Activated CD4-positive, alpha-beta T cell treated with anti-CD3 and anti-CD28 coated beads for 24 hours (primary cell): ENCODE data around the gene TEKT5.
"Not testable (repeated sequence)": the region's sequence is repeated elsewhere in the genome, so short reads cannot be mapped to it uniquely, and the experiment has no call there.

Experiments used
- DNase-seq, 2 donors: peaks; one replicate each; pipeline ENCODE4 v3.0.0-alpha.2; 2020; ENCODE audit warnings: low read depth in 2 of 2

Gene TEKT5

DNA sequence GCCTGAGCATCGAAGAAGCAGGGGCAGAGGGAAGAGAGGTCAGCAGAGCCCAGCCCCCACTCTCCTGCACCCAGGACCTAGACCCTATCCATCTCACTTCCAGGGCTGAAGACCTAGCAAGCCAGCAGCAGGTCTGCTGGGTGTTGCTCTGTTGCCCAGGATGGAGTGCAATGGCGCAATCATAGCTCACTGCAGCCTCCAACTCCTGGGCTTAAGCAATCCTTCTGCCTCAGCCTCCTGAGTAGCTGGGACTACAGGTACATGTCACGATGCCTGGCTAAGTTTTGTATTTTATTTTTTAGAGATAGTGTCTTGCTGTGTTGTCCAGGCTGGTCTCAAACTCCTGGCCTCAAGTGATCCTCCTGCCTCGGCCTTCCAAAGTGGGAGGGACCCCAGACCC is 61.3 kb downstream of the TEKT5 start:
- not testable (repeated sequence) for DNase-seq

DNA sequence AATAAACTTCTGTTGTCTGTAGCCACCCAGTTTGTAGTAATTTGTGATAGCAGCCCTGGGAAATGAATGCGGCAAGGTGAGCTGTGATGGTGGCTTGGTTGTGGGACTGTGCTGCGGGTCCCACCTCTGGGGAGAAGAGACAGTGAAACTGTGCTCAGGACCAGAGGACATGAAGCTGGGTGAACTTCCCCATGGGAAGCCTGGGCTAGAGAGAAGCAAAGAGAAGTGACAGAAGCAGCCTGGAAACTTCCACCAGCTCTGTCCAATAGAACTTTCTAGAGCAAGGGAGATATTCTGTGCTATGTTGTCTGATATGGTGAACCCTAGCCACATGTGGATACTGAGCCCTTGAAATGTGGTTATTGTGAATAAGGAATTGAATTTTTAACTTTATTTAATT is 62.8 kb downstream of the TEKT5 start:
- no peak for DNase-seq

DNA sequence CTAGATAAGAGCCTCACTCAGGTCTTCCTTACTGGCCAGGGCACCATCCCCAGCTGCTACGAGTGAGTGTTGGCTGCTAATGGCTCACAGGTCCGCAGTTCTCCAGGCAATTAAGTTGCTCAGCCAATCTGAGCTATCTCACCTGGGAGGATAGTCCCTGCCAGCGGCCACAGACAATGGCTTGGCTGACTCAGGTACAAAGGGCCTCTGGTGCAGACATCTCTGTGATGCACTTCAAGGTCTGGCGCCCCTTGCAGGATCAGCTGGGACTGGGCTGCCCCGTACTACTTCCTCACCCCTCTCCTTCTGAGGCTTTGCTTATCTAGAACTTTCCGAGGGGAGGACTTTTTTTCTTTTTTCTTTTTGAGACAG is 65.2 kb downstream of the TEKT5 start:
- DNase-seq: no peak

DNA sequence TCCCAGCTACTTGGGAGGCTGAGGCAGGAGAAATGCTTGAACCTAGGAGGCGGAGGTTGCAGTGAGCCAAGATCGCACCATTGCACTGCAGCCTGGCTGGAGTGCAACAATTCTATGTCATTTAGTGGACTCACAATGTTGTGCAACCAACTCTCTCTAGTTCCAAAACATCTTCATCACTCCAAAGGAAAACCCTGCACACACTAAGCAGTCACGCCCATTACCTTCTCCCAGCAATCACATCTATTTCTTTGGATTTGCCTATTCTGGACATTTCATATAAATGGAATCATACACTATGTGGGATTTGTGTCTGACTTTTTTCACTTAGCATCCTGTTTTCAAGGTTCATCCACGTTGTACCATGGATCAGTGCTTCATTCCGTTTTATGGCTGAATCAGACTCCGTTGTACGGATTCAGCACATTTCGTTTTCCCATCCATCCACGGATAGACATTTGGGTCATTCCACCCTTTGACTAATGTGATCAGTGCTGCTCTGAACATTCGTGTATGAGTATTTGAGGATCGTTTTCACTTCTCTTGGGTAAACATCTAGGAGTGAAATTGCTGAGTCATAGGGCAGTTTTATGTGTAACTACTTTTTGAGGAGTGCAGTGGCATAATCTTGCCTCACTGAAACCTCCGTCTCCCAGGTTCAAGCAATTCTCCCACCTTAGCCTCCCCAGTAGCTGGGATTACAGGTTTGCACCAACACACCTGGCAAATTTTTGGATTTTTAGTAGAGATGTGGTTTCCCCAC is 69.0 kb downstream of the TEKT5 start:
- no peak for DNase-seq

DNA sequence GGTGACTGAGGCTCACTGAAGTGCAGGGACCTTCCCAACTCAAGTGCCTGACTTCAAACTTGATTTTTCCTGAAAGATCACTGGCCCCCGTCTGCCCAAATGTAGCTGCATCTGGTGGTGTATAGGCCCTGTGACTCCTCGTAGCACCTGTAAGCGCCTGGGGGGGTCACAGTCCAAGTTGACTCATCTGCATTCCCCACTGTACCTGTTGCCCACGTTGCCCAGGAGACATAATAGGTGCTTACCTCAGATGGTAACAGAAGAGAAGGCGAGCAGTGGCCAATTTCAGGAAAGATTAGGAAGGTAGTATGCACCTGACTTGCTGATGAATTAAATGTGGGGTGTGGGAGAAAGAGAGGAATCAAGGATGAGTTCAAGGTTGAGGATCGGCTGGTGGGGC is 70.2 kb downstream of the TEKT5 start:
- DNase-seq: no peak

DNA sequence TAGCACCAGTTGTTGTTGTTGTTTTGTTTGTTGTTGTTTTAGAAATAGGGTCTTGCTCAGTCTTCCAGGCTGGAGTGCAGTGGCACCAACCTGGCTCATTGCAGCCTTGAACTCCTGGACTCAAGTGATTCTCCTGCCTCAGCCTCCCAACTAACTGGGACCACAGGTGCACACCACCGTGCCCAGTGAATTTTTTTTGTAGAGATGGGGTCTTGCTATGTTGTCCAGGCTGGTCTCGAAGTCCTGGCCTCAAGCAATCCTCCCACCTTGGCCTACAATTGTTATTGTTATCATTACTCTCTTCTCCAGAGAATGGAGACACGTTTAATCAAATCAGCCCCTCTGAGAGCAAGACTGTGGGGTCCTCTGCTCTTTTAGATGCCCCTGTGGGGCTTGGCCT is 71.7 kb downstream of the TEKT5 start:
- DNase-seq: no peak

DNA sequence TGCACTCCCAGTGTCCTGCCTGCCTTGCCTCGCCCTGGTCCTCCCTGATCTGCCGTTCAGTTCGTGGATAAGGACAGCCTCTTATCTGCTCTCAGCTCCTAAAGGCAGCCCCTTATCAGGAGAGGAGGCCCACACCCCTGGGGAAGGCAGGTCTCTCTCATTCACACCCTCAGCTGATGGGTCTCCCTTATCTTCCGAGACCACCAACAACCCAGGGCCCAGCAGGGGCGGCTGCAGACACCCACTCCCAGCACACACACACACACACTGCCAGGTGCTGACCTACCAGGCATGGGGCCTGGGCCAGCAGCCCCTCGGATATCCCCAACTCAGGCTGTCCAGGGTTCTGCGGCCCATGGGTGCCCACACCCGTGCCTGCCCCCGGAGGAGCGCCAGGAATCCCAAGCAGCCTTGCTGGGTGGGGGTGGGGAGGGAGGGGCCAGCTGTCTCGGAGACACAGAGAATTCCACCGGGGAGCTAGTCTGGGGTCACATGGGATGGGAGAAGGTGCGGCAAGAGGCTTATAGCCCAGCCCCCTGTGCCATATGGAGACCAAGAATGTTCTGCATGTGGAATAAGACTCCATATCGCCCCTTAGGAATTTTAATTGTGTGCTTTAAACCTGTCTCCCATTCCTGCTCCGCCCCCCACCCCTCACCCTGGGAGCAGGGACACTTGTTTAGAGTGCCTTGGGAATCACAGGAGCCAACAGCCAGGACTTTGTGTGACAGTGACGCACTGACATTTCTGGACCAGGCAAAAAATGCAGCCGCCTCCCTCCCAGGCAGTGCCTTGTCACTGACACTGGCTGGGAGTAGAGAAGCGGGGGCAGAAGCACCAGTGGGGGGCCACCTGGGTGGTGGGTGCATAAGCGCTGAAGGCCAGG is 72.5 kb downstream of the TEKT5 start:
- DNase-seq: no peak

DNA sequence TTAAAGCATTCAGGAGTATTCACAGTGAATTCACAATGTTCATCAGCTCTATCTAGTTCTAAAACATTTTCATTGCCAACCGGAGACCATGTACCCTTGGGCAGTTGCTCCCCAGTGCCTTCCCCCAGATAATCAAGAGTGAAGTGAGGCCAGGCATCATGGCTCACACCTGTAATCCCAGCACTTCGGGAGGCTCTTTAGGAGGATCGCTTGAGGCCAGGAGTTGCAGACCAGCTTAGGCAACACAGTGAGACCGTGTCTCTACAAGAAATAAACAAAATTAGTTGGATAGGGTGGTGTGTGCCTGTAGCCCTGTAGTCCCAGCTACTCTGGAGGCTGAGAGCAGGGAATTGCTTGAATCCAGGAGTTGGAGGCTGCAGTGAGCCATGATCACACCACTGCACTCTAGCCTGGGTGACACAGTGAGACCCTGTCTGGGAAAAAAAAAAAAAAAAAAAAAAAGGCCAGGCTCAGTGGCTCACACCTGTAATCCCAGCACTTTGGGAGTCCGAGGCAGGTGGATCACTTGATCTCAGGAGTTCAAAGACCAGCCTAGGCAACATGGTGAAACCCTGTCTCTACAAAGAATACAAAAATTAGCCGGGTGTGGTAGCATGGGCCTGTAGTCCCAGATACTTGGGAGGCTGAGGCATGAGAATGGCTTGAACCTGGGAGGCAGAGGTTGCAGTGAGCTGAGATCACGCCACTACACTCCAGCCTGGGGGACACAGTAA is 73.3 kb downstream of the TEKT5 start:
- DNase-seq: not testable (repeated sequence)

DNA sequence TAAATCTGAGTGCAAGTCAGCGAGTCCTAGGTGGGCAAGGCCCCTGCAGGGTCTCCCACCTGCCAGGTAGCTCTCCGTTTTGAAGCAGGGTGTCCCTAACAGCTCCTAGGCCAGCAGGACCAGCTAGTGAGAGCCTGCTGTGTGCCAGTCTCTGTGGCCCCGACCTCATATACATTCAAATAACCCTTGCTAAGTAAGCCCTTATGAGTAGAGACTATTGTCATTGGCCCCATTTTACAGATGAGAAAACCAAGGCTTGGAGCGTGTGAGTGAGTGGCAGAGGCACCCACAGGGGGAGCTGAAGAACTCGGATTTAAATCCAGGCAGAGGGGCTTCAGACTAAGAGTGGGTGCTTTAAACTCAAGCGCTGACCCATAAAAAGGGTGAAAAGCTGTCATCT is 74.6 kb downstream of the TEKT5 start:
- no peak for DNase-seq

DNA sequence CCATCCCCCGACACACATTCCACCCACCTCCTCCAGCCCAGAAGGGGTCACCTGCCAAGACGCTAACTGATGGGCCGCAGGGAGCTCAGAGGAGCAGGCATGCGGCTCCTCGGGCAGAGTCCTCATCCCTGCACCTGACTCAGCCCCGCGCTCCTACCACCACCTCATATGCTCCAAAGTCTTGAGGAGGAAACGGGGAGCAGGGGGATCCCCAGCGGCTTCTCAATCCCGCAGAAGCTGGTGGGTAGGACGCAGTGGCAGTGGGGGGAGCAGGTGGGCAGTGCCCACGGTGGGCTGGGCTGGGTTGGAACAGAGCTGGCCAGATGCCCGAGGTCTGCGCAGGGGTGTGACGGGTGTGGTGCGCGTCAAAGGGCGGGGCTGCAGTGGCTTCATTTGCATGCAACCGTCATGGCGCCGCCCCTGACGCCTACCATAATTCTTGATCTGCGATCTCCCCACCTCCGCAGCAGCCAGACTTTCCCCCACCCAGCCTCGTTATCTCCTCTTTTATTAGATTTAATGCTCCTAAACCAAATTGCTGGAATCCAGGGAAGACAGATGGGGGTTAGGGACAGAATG is 75.4 kb downstream of the TEKT5 start:
- DNase-seq: peak in 1 of 2 donors; percentile 10

DNA sequence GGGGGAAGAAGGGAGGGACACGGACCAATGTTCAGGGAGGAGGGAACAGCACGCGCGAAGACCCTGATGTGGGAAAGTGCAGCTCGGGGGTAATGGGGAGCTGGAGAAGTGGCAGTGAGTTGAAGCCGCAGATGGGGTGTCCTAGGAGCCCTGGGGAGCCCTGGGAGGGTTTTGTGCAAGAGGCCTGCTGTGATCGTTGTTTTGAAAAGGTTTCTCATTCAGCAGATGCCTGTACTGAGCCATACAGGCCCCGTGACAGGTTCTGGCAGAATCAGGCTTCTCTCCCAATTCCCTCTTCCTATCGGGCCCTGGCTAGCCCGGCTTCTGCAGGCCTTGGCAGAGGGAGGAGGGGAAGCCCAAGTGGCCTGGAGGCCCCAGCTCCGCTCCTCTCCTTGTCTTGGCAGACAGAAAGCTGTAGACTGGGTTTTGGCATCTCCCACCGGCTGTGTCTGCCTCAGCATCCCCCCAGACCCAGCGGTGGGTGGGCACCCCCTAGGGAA is 76.0 kb downstream of the TEKT5 start:
- no peak for DNase-seq

DNA sequence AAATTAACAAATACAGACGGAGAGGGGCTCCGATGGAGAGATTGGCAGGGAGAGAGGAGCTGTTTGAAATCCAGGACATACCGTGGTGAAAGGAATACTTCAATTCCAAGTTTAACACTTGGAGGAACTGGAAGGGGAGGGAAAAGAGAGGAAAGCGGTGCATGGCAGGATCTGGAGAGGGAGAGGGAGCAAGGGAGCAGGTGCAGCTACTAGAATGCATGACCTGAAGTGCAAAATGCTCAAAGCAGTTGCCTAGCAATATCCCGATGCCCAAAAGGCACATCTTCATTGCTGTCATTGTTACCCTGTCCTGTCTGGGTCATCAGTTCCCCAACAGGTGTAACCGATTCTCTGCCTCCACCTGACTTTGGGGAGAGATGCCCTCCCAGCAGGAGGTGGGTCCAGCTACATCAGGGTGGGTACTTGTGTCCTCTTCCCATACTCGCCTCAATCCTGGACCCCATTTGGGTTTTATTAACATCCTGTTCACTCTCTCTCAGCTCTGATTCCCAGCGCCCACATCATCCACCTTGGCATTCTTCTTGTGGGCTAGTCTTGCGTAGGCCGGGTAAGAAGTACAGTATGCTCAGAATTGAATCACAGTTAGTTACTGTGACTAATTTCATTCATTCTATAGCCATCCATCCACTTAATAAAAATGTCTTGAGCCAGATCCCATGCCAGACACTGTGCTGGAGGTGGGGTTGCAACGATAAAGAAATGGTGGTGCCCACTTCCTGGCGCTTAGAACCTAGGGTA is 76.9 kb downstream of the TEKT5 start:
- no peak for DNase-seq

DNA sequence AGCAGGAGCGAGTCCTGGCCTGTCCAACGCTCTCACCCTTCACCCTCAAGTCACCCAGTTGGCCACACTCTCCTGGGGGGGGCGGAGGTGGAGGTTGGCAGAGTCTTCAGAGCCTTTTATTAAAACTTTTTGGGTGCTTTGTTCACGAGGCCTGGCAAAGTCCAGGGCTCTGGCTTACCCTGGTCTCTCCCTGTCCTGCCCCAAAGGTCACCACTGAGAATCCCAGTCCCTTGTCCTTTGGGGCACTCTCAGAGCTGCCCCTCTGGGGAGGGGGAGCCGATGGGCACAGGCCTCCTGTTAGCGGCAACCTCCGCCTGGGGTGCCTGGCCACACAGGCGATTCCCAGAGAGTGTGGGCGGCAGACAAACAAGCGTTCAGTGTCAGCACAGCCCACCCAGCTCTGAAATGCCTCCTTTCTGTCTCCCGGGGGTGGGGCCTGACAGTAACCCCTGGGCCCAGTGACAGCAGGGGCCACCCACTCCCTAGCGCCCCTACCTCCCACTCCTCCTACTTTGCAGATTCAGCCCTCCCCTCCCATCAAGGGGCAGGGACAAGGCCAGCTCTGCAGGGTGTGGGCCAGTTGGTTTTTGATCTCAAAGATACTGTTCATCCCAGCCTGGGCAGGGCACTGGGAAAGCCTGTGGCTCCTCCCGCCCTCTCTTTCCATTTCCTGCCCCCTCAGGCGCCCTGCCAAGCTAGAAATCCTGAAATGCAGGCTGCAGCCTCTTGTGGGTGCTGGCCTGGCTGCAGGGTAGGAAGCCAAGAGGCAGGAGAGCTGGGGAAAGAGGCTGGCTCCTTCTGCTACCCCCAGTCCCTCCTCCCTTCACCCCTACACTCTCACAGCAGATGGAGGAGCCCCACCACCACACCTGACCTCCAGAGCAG is 77.7 kb downstream of the TEKT5 start:
- no peak for DNase-seq

DNA sequence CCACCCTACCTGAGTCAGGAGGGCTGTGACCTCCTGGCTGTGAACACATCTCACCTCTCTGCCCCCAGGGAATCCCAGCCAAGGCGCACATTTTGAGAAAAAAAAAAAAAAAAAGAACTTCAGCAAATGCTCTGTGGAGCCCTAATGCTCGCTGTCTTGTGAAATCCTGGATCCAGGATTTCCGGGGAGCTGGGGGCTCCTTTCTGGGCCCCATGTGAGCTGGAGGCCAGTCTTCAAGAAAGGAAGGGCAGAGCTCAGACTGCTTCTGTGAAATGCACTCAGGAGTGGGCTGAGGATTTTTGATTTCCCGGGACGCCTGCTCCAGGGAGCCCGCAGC is 78.3 kb downstream of the TEKT5 start:
- DNase-seq: no peak

DNA sequence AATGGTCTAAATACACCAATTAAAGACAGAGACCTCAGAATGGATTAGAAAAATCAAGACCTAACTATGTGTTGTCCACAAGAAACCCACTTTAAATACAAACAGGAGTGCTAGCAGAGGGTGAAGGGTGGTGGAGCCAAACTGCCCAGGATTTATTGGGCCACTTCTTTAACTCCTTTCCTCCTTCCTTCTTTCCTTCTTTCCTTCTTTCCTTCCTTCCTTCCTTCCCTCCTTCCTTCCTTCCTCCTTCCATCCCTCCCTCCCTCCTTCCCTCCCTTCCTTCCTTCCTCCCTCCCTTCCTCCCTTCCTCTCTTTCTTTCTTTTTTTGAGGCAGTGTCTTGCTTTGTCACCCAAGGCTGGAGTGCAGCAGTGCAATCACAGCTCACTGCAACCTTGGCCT is 80.0 kb downstream of the TEKT5 start:
- DNase-seq: no peak

DNA sequence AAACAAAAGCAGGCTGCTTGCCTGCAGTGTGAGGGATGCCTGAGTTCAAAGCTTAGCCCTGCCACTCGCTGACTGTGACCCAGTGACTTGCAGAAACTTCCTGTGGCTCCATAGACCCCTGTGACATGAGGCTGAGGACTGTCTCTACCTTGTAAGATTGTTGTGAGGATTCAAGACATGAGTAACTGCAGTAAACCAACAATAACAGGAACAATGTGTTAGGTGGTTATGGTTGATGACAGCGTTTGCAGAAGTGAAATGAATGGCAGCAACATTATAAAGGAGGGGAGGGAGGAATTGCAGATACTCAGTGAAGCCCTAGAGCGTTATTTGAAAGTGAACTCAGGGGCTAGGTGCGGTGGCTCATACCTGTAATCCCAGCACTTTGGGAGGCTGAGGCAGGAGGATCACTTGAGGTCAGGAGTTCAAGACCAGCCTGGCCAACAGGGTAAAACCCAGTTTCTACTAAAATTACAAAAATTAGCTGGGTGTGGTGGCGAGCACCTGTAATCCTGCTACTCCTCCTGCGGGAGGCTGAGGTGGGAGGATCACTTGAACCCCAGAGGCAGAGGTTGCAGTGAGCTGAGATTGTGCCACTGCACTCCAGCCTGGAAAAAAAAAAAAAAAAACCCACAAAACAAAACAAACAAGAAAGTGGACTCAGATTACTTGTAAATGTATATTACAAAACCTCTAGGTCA is 80.8 kb downstream of the TEKT5 start:
- DNase-seq: no peak

DNA sequence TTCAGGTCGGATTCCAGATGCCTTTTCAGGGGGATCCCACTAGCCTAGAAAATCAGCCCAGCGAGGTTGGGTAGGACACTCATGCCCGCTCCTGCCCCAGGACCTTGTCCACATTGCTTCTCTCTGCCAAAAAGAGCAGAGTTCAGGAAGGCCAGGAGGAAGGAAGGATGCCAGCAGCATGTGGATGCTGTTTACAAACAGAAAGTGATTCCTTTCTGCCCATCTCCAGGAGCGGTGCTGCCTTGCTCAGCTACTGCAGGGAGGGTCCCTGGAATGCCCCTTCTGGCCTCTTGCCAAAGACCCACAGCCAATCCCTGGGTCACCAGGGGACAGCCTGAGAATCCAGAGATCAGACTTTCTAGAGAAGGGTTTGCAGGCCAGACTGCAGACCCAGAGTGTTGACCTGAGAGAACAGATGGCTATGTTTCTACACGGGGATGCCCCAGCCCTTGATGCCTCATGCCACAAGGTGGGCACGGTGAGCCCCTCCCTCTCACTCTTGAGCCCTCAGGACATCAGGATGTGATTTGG is 82.0 kb downstream of the TEKT5 start:
- DNase-seq: no peak

DNA sequence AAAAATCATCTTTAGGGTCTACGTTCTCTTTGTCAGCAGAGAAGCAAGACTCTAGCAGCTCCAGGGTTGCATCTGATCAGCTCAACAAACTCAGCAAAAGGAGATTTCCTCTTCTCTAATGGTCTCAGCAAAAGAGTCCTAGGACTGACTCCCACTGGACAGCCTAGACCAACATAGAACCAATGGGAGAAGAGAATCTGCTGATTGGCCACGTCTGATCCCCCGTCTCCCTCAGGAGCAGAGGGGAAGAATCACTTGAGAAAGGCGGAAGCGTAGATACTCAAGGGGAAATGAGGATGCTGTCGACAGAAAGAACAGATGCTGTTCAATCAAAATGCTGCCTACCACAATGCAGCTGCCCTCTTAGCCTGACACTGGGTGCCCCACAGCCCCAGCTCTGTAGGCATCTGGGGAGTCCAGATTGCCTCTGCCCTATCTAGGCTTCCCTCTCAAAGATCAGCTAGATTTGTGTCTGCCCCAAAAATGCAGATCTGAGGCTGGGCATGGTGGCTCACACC is 82.8 kb downstream of the TEKT5 start:
- no peak for DNase-seq

DNA sequence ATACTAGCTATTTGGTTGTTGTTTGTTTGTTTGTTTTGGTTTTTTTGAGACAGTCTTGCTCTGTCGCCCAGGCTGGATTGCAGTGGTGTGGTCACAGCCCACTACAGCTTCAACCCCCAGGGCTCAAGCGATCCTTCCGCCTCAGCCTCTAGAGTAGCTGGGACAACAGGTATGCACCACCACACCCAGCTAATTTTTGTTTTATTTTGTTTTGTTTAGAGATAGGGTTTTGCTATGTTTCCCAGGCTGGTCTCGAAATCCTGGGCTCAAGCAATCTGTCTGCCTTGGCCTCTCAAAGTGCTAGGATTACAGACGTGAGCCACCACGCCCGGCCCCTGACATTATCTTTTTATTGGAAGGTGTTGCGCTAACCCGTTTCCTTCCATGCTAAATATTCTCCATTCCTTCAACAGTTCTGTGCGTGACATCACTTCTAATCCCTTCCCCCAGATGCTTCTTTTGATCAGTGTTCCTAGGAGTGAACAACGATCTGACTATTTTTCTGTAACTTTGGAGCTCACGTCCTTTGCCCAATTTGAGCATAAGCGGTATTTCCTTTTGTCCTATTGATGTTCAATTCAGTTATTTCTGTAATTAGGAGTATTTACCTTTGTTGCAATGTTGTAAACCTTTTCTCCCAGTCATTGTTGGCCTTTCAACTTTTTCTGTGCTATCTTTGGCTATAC is 84.1 kb downstream of the TEKT5 start:
- no peak for DNase-seq
